Measurements from ENCODE around the gene MYH9. TPM values are rescaled to one million over a fixed set of nuclear protein-coding genes. Genes with fewer than 3 reads are reported as not detected.
A peak's percentile ranks its signal among the peaks of the same experiment; 100 is the strongest.

MYH9 gene
- total and polyA plus RNA-seq, 7 donors, result 35.6 to 214 (median 92.0) TPM

DNA sequence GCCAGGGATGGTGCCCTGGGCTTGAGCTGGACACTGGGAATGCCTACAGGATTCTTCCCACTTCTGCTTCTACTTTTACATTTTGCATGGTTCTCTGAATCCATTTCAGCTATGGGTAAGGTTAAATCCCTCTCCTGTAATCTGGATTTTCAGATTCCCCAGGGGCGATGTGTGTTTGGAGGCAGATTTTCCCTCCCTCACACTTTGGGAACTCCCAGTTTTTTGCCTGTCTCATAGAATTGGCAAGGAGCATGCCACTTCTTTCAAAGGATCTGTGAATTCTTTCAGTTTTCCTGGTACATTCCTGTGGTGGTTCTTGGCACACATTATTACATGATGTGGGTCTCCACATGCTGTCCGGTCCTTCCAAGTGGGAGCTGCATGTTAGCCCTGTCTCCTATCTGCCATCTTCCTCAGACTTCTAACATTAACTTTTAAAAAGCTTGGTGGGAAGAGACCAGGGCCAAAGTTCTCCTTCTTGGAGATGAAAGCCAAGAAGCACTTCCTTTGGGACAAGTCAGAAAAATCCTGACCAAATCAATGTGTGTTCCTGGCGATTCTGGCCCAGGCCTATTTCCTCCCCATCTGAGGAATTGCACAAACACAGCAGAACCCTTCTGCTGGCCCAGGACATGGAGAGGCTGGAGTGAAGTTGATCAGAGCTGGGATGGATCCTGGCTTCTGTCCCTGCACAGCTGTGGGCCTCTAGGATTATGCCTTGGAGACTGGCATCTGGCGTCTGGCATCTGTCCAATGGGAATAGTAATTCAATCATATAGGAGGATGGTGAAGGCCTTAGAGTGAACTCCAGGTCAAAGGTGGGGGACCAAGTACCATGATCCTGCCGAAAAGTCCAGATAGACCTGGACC, 143.0 kb downstream of the MYH9 start:
- ATAC-seq (peak in 3 of 4 donors; percentile 63 to 72 (median 64)), DNase-seq (peak; percentile 57 to 77)
- Histone ChIP-seq H3K4me1 (peaks cover 24% of the 10 kb centered on the region), H3K27ac (peak overlapping the region; percentile 50), H3K4me3 (no peak overlapping the region), H3K9me3 (no peaks in the 10 kb centered on the region), H3K27me3 (ENCODE audit: insufficient read depth in 3 of 3, low read length in 2 of 3) (no peaks in the 10 kb centered on the region), H3K36me3 (ENCODE audit: insufficient read depth in 1 of 2, low read depth in 1 of 2) (no peaks in the 10 kb centered on the region)
- TF ChIP-seq, protein P1, sequence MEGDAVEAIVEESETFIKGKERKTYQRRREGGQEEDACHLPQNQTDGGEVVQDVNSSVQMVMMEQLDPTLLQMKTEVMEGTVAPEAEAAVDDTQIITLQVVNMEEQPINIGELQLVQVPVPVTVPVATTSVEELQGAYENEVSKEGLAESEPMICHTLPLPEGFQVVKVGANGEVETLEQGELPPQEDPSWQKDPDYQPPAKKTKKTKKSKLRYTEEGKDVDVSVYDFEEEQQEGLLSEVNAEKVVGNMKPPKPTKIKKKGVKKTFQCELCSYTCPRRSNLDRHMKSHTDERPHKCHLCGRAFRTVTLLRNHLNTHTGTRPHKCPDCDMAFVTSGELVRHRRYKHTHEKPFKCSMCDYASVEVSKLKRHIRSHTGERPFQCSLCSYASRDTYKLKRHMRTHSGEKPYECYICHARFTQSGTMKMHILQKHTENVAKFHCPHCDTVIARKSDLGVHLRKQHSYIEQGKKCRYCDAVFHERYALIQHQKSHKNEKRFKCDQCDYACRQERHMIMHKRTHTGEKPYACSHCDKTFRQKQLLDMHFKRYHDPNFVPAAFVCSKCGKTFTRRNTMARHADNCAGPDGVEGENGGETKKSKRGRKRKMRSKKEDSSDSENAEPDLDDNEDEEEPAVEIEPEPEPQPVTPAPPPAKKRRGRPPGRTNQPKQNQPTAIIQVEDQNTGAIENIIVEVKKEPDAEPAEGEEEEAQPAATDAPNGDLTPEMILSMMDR (IDR thresholded peaks at IDR 0.05), result no peak
- intact Hi-C loops (cut with DNase I), result loop anchor here in 1 of 2 donors (5.0 kb wide), 1 partner anchor 38 kb away; no protein-coding TSS in a partner anchor
- 53 to 62% (median 59%) methylated on average over 5 of the region's 5 CpGs for WGBS, 3 donors

DNA sequence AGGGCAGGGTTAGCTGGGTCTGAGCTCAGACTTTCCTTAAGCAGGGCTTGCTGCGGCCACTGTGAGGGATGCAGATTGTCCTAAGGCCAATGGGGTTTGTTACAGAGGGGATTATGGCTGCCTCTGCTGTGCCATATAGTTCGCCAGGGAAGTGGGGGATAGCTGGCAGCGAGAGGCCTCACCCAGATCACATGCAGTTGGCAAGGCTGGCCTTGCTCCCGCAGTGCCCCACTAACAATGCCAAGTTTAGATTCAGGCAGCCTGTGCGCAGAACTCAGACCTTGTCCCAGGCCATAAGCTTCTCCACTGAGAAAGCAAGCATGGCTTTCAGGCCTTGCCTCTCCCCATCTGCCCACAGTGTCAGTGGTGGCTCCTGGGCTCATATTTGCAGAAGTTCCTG, 143.8 kb downstream of the MYH9 start:
- TF ChIP-seq, protein P1 (IDR thresholded peaks at IDR 0.05), result no peak
- H3K27ac ChIP-seq, result peak overlapping the region; percentile 50
- H3K27me3 ChIP-seq (ENCODE audit: insufficient read depth in 3 of 3, low read length in 2 of 3), result no peaks in the 10 kb centered on the region
- peaks cover 27% of the 10 kb centered on the region for H3K4me1 ChIP-seq
- ATAC-seq (no peak), DNase-seq (no peak)
- no peaks in the 10 kb centered on the region for H3K36me3 ChIP-seq (ENCODE audit: insufficient read depth in 1 of 2, low read depth in 1 of 2)
- 40 to 63% (median 40%) methylated on average over 5 of the region's 5 CpGs for whole genome bisulfite sequencing, 3 donors
- no peaks in the 10 kb centered on the region for H3K9me3 ChIP-seq
- intact Hi-C loops (cut with DNase I), result no loop called here
- H3K4me3 ChIP-seq, result no peak overlapping the region

DNA sequence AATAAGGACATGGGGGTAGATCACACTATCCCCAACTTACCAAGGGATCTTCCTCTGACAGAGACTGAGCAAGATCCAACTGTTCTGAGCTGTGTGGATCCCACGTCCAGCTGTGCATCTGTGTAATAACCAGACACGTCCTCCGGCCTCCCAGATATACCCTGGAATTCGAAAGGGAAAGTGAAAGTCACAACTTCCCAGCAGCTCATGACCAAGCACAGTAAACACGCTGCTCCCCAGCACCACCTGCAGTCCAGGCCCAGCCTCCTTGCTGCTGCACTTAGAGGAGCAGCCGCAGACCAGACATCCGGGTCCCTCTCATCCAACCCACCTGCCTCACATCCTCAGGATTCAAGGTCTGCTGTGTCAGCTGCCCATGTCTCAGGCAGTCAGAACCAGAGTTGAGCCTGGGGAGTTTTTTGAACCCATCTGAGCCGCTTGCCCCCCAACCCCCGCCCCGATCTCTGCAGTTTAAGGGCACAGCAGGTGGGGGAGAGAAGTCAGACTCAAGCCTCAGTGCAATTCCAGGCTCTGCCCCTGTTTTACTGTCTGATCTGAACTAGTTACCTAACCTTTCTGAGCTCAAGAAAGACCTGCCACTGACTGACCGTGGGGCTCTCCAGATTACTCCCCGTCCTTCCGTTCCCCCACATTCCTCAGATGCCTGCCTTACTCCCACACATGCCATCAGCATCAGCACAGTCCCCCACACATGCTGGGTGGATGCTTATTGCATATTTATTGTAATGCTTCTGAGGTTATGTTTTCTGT, 148.2 kb downstream of the MYH9 start, which contains the start of gene APOL2:
APOL2 (minus strand) TSS at position 127 of the 771 bp plus-strand sequence. CDS start 6,365 bp downstream, outside the sequence.
- H3K4me1 ChIP-seq, result peaks cover 44% of the 10 kb centered on the region
- TF ChIP-seq, protein P1 (IDR thresholded peaks at IDR 0.05), result peak; percentile 74
- peak within 1 kb of the TSS; percentile 75 for H3K4me3 ChIP-seq
- intact Hi-C loops (cut with DNase I), result loop anchor here (2.0 to 5.0 kb wide), 2 partner anchors 42 to 43 kb away; no protein-coding TSS in a partner anchor
- H3K36me3 ChIP-seq (ENCODE audit: insufficient read depth in 1 of 2, low read depth in 1 of 2), result peaks cover 0 to 17% of the 10 kb centered on the region in 2 donors
- peak within 1 kb of the TSS; percentile 86 for H3K27ac ChIP-seq
- no peaks in the 10 kb centered on the region for H3K9me3 ChIP-seq
- peak; percentile 86 to 92 for DNase-seq
- WGBS, 3 donors, result 13 to 16% (median 15%) methylated on average over 13 of the region's 13 CpGs
- ATAC-seq, result peak; percentile 96 to 98 (median 98)
- no peaks in the 10 kb centered on the region for H3K27me3 ChIP-seq (ENCODE audit: insufficient read depth in 3 of 3, low read length in 2 of 3)

DNA sequence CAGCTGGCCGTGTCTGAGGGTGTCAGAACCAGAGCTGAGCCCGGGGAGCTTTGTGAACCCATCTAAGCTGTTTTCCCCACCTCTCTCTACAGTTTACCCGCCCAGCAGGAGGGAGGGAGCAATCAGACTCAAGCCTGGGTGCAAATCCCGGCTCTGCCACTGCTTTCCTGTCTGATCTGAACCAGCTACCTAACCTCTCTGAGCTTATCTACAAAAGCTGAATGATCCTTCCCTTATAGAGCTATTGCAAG, 148.7 kb downstream of the MYH9 start:
- Histone ChIP-seq H3K4me1 (peaks cover 44% of the 10 kb centered on the region), H3K27ac (peak overlapping the region; percentile 86), H3K36me3 (ENCODE audit: insufficient read depth in 1 of 2, low read depth in 1 of 2) (peaks cover 0 to 17% of the 10 kb centered on the region in 2 donors), H3K9me3 (no peaks in the 10 kb centered on the region), H3K27me3 (ENCODE audit: insufficient read depth in 3 of 3, low read length in 2 of 3) (no peaks in the 10 kb centered on the region), H3K4me3 (peak overlapping the region; percentile 75)
- WGBS, 3 donors, result 0 to 1% (median 0%) methylated on average over 4 of the region's 4 CpGs
- TF ChIP-seq, protein P1 (IDR thresholded peaks at IDR 0.05), result no peak
- DNase-seq (peak in 1 of 2 donors; percentile 18), ATAC-seq (peak in 1 of 4 donors; percentile 31)
- intact Hi-C loops (cut with DNase I), result loop anchor here (2.0 to 5.0 kb wide), 2 partner anchors 42 kb away; no protein-coding TSS in a partner anchor

All from psoas muscle (tissue), 8 donors.